BJ (cell line): ENCODE results near the gene PLXND1. TPM values are rescaled to one million over a fixed set of nuclear protein-coding genes. Genes with fewer than 3 reads are reported as not detected.
A peak's percentile ranks its signal among the peaks of the same experiment; 100 is the strongest.

Experiments used
- CTCF ChIA-PET: fragments of 350-600 bp; formaldehyde crosslinking; extraction: SDS; loops from one replicate; lab custom pipeline; 2021; ENCODE audit warnings: antibody characterized with exemption, inconsistent platforms; lab: Yijun Ruan, JAX
- POLR2A ChIA-PET: fragments of 300-600 bp; sonication (Branson Sonifier 250); formaldehyde crosslinking; extraction: SDS; loops from one replicate; lab custom pipeline; 2021; ENCODE audit warnings: antibody characterized with exemption; lab: Charles Lee
- DNase-seq: peaks from one replicate; pipeline ENCODE4 v3.0.0-alpha.2; 2011; ENCODE audit warnings: low read depth
- H3K27me3 ChIP-seq: 2 replicates; pipeline ENCODE4 v1.6.0; 2011; ENCODE audit warnings: low read length; ENCODE audit not compliant: control insufficient read depth, insufficient read depth
- H3K36me3 ChIP-seq: 2 replicates; pipeline ENCODE4 v1.5.1; 2011; ENCODE audit warnings: low read length; ENCODE audit not compliant: control insufficient read depth, insufficient read depth
- H3K4me3 ChIP-seq: 2 replicates; pipeline ENCODE4 v1.5.1; 2011; ENCODE audit warnings: low read depth, mild to moderate bottlenecking, control low read depth, low read length
- CTCF ChIP-seq: IDR thresholded peaks from 2 replicates; pipeline ENCODE4 v1.5.1; 2011; ENCODE audit warnings: low read depth, mild to moderate bottlenecking, control low read depth, inconsistent platforms, low read length, moderate library complexity; ENCODE audit not compliant: insufficient read depth
- polyA plus RNA-seq: library from polyadenylated mRNA; depleted of rRNA; stranded (reverse); fragments of >200 nt; gene quantifications from 2 replicates; pipeline ENCODE4 v1.2.3, GENCODE V29; 2011

The PLXND1 gene
- polyA plus RNA-seq, 1 experiment: 128 TPM

- ChIA-PET POLR2A (no interaction called here), CTCF (interaction anchor here (0.9 to 1.2 kb wide), 2 partner anchors 14 to 16 kb away, joined by 3 to 4 read pairs; no protein-coding TSS in a partner anchor)
- no peak overlapping the region for H3K4me3 ChIP-seq
- no peaks in the 10 kb centered on the region for H3K27me3 ChIP-seq
- no peak for TF ChIP-seq CTCF
- H3K36me3 ChIP-seq: no peaks in the 10 kb centered on the region; the same call in 1 of the 2 replicates
- no peak for DNase-seq
Observed at GRCh38 chr3:129632556-129632955, 26.1 kb upstream of the PLXND1 start.

DNA sequence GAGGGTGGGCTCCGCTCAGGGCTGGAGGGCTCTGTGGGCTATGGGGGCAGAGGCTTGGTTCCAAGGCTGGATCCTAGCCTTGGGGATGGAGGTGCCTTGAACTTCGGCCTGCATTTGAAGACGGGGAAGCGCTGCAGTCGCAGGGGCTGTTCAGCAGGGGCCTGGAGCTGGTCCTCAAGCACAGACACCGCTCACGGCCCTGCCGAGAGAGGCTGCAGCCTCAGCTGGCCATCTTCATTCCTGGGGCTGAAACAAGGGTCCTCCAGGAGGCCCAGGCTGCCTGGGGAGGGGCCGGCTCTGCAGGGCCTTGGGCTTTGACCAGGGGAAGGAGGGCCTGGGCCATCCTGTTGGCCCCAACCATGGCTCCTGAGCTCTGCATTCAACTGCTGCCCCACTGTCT lies 25.6 kb upstream of the PLXND1 start:
- Histone ChIP-seq H3K36me3 (no peaks in the 10 kb centered on the region; the same call in 1 of the 2 replicates), H3K4me3 (no peak overlapping the region), H3K27me3 (no peaks in the 10 kb centered on the region)
- ChIA-PET POLR2A (no interaction called here), CTCF (interaction anchor here (0.9 to 1.2 kb wide), 2 partner anchors 14 to 16 kb away, joined by 3 to 4 read pairs; no protein-coding TSS in a partner anchor)
- DNase-seq: no peak
- no peak for TF ChIP-seq CTCF

DNA sequence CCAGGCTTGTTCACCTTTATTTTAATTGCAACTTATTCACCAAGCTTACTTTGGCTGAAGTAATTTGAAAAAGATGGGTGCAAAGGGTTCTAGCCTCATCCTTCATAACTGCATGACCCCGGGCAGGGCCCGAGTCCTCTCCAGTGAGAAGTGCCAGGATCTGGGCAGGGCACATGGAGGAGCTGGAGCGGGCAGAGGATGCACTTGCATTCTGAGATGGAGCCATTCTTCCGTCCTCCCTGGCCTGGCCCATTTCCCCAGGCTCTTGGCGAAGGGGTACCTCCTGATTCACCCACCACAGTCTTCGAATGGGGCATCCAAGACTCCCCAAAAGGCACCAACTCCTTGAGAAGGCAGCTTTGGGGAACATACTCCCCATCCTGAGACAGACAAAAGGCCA lies 22.5 kb upstream of the PLXND1 start:
- no peak for DNase-seq
- TF ChIP-seq CTCF: no peak

GRCh38 chr3:129628169-129628522 lies 21.7 kb upstream of the PLXND1 start:
- H3K4me3 ChIP-seq: no peak overlapping the region
- ChIA-PET POLR2A (interaction anchor here (0.7 kb wide), 1 partner anchor 142 kb away, joined by 3 read pairs; no protein-coding TSS in a partner anchor), CTCF (interaction anchor here (0.6 to 3.1 kb wide), 20 partner anchors 15 to 478 kb away, joined by 3 to 22 read pairs (median 4); partner anchors contain the start of genes IFT122 and MBD4)
- DNase-seq: no peak
- no peak for TF ChIP-seq CTCF
- H3K36me3 ChIP-seq: no peaks in the 10 kb centered on the region
- no peaks in the 10 kb centered on the region for H3K27me3 ChIP-seq

More for the DNA sequence above, 22.5 kb upstream of the PLXND1 start:
- POLR2A ChIA-PET: no interaction called here
- Histone ChIP-seq H3K27me3 (no peaks in the 10 kb centered on the region), H3K36me3 (no peaks in the 10 kb centered on the region), H3K4me3 (no peak overlapping the region)
- CTCF ChIA-PET: interaction anchor here (0.6 to 3.1 kb wide), 9 partner anchors 19 to 305 kb away, joined by 3 to 22 read pairs (median 4); partner anchors contain the start of genes IFT122 and MBD4

- peak; percentile 40 for DNase-seq
- Histone ChIP-seq H3K27me3 (no peaks in the 10 kb centered on the region), H3K4me3 (peak overlapping the region; percentile 38), H3K36me3 (no peaks in the 10 kb centered on the region)
- TF ChIP-seq CTCF: peak; percentile 79
- POLR2A ChIA-PET: interaction anchor here (0.7 to 1.0 kb wide), 2 partner anchors 15 to 141 kb away, joined by 3 read pairs; no protein-coding TSS in a partner anchor
- CTCF ChIA-PET: interaction anchor here (0.8 to 3.1 kb wide), 22 partner anchors 8 to 478 kb away, joined by 3 to 22 read pairs (median 4); no protein-coding TSS in a partner anchor
Observed at GRCh38 chr3:129627350-129628168, 21.1 kb upstream of the PLXND1 start.
